ENCODE data around the gene P2RX3. TPM values are rescaled to one million over a fixed set of nuclear protein-coding genes. Genes with fewer than 3 reads are reported as not detected.
"Not testable (repeated sequence)": the region's sequence is repeated elsewhere in the genome, so short reads cannot be mapped to it uniquely, and the experiment has no call there.

P2RX3 gene
- total RNA-seq, 1 donor from 2014 or later = 0.23 TPM

GRCh38 chr11:57402188-57403002 is 64.2 kb downstream of the P2RX3 start:
- no peak overlapping the region for H3K27ac Mint-ChIP-seq (ENCODE audit: unreplicated experiment)
- no peaks in the 10 kb centered on the region for H3K9me3 Mint-ChIP-seq (ENCODE audit: unreplicated experiment)
- H3K36me3 Mint-ChIP-seq (ENCODE audit: low read depth, unreplicated experiment) = peaks cover 6% of the 10 kb centered on the region
- peaks cover 2% of the 10 kb centered on the region for H3K27me3 Mint-ChIP-seq (ENCODE audit: unreplicated experiment)
- no peak for DNase-seq (ENCODE audit: low spot score)
- peaks cover 17% of the 10 kb centered on the region for H3K4me1 Mint-ChIP-seq (ENCODE audit: unreplicated experiment)
- TF ChIP-seq CTCF (IDR thresholded peaks at IDR 0.05; ENCODE audit: unreplicated experiment) = no peak
- no peak overlapping the region for H3K4me3 Mint-ChIP-seq (ENCODE audit: unreplicated experiment)

GRCh38 chr11:57403003-57403801 is 65.0 kb downstream of the P2RX3 start:
- peaks cover 13% of the 10 kb centered on the region for H3K36me3 Mint-ChIP-seq (ENCODE audit: low read depth, unreplicated experiment)
- not testable (repeated sequence) for H3K9me3 Mint-ChIP-seq (ENCODE audit: unreplicated experiment); H3K4me3 Mint-ChIP-seq (ENCODE audit: unreplicated experiment); H3K27me3 Mint-ChIP-seq (ENCODE audit: unreplicated experiment); H3K27ac Mint-ChIP-seq (ENCODE audit: unreplicated experiment); DNase-seq (ENCODE audit: low spot score)
- peaks cover 20% of the 10 kb centered on the region for H3K4me1 Mint-ChIP-seq (ENCODE audit: unreplicated experiment)

- no peak for DNase-seq (ENCODE audit: low spot score)
- Mint-ChIP-seq H3K4me3 (ENCODE audit: unreplicated experiment) (no peak overlapping the region), H3K4me1 (ENCODE audit: unreplicated experiment) (peaks cover 20% of the 10 kb centered on the region), H3K27ac (ENCODE audit: unreplicated experiment) (no peak overlapping the region), H3K36me3 (ENCODE audit: low read depth, unreplicated experiment) (peaks cover 13% of the 10 kb centered on the region), H3K27me3 (ENCODE audit: unreplicated experiment) (peaks cover 2% of the 10 kb centered on the region), H3K9me3 (ENCODE audit: unreplicated experiment) (no peaks in the 10 kb centered on the region)
- TF ChIP-seq CTCF (IDR thresholded peaks at IDR 0.05; ENCODE audit: unreplicated experiment) = no peak
Measured at GRCh38 chr11:57403802-57404147, 65.6 kb downstream of the P2RX3 start.

- peaks cover 13% of the 10 kb centered on the region for H3K36me3 Mint-ChIP-seq (ENCODE audit: low read depth, unreplicated experiment)
- H3K27me3 Mint-ChIP-seq (ENCODE audit: unreplicated experiment) = peaks cover 2% of the 10 kb centered on the region
- H3K4me1 Mint-ChIP-seq (ENCODE audit: unreplicated experiment) = peaks cover 23% of the 10 kb centered on the region
- no peak for DNase-seq (ENCODE audit: low spot score)
- no peak for TF ChIP-seq CTCF (IDR thresholded peaks at IDR 0.05; ENCODE audit: unreplicated experiment)
- H3K9me3 Mint-ChIP-seq (ENCODE audit: unreplicated experiment) = no peaks in the 10 kb centered on the region
- H3K4me3 Mint-ChIP-seq (ENCODE audit: unreplicated experiment) = no peak overlapping the region
- no peak overlapping the region for H3K27ac Mint-ChIP-seq (ENCODE audit: unreplicated experiment)
Measured at GRCh38 chr11:57405271-57405860, 67.2 kb downstream of the P2RX3 start.

GRCh38 chr11:57406337-57406904 is 68.3 kb downstream of the P2RX3 start:
- no peak overlapping the region for H3K27ac Mint-ChIP-seq (ENCODE audit: unreplicated experiment)
- DNase-seq (ENCODE audit: low spot score) = no peak
- no peak overlapping the region for H3K4me3 Mint-ChIP-seq (ENCODE audit: unreplicated experiment)
- TF ChIP-seq CTCF (IDR thresholded peaks at IDR 0.05; ENCODE audit: unreplicated experiment) = no peak
- H3K9me3 Mint-ChIP-seq (ENCODE audit: unreplicated experiment) = no peaks in the 10 kb centered on the region
- H3K4me1 Mint-ChIP-seq (ENCODE audit: unreplicated experiment) = peaks cover 23% of the 10 kb centered on the region
- peaks cover 2% of the 10 kb centered on the region for H3K27me3 Mint-ChIP-seq (ENCODE audit: unreplicated experiment)
- peaks cover 16% of the 10 kb centered on the region for H3K36me3 Mint-ChIP-seq (ENCODE audit: low read depth, unreplicated experiment)
